ENCODE measurements around the gene RTCA.
"Not testable (repeated sequence)": the region's sequence is repeated elsewhere in the genome, so short reads cannot be mapped to it uniquely, and the experiment has no call there.

RTCA gene

DNA sequence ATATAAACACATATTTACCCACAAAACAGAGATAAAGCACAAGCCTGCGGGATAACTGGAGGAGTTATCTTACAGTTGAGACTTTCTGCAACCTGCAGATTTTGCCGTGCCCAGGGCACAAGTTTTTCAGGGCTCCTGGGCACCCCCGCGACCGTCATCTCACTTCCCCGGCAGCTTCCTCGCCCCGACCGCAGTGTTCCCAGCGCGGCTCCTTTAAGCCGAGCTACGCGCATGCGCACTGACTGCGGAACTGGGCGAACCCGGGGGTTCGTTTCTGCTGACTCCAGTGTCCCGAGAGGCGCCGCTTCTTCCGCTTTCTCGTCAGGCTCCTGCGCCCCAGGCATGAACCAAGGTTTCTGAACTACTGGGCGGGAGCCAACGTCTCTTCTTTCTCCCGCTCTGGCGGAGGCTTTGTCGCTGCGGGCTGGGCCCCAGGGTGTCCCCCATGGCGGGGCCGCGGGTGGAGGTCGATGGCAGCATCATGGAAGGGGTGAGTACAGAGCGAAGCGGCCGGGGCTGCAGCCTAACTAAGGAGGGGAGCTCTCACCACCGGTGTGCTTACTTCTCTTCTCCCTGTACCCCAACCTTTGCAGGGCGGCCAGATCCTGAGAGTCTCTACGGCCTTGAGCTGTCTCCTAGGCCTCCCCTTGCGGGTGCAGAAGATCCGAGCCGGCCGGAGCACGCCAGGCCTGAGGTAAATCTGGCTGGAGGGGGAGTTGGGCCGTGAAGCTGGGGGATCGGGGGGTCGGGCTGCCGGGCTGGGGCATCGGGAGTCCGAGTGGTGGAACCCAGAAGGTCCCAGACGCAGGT is at the start of gene RTCA:
RTCA (plus strand) TSS at position 286 of the 810 bp plus-strand sequence; CDS start at position 446, 160 bp downstream.
- DNase-seq, result peak; percentile 95

DNA sequence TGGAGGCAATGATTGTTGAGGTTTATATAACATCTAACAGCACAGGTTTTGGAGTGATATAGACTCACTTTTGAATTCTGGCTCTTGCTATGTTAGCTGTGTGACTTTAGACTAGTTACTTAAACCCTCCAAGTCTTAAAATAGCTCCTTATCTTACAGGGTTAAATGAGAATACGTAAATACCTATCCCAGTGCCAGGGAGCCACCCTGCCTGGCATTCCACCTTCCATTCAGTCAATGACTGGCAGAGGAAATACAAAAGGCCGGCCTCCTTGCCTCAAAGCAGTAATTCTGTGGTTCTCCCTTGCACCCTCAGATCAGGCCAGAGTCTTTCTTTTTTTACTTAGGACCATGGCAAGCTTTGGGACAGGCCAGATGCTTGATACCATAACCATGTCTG is 48.2 kb upstream of the RTCA start:
- no peak for DNase-seq

DNA sequence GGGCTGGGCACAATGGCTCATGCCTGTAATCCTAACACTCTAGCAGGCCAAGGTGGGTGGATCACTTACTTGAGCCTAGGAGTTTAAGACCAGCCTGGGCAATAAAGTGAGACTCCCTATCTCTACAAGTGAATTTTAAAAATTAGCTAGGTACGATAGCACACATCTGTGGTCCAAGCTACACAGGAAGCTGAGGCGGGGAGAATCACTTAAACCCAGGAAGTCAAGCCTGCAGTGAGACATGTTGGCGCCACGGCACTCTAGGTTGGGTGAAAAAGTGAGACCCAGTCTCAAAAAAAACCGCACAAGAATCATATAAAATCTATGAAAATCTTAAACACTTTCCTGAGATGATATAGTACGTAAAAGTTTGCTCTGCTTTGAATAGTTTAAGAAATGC is 46.6 kb upstream of the RTCA start:
- no peak for DNase-seq

DNA sequence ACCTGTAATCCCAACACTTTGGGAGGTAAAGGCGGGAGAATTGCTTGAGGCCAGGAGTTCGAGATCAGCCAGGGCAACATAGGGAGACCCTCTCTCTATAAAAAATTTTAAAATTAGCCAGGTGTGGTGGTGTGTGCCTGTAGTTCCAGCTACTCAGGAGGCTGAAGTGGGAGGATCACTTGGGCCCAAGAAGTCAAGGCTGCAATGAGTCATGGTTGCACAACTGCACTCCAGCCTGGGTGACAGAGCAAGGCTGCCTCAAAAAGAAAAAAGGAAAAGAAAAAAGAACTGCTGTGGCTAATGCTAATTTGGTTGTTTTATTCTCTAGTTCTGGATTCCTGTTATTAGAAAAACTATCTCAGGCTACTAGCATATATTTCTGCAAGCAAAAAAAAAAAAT is 46.1 kb upstream of the RTCA start:
- DNase-seq, result no peak

GRCh38 chr1:100222428-100222827 is 43.6 kb upstream of the RTCA start:
- DNase-seq, result no peak

GRCh38 chr1:100229681-100230443 is 36.2 kb upstream of the RTCA start:
- no peak for DNase-seq

- DNase-seq, result no peak
These were observed 35.3 kb upstream of the RTCA start for GRCh38 chr1:100230765-100231164.

DNA sequence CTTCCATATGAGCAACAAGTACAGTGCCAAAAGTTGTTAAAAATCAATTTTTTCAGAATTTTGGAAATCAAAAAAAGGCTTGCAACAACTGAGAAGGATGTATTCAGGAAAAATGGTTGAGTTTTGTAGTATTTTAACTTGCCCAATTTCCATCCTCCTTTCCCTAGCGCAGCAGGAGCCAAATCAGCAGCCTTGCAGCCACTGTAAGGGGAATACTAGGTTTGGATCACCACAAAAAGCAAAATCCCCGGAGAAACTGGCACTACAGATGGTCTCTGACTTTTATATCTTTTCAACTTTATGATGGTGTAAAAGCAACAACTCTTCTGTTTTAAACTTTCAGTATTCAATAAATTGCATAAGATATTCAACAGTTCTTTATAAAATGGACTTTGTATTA is 34.3 kb upstream of the RTCA start:
- DNase-seq, result no peak

- DNase-seq, result no peak
These were observed 33.9 kb upstream of the RTCA start for GRCh38 chr1:100232156-100232555.

DNA sequence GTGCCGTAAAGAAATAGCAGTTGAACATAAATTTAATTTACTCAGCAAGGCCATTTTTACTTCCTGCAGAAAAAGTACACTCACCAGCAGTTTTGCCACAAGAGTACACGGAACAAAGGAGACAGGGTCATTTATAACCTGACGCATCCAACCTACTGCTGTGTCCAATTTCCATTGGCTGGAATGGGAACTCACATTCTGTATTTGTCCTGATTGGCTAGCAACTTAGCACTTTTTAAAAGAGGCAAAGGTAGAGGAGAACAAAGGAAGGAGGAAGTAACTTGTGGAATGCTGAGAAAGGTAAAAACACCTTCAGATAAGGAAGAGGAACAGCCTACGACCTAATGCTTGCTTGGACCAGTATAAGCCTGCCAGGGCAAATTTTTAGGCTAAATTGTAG is 32.5 kb upstream of the RTCA start:
- DNase-seq, result not testable (repeated sequence)

DNA sequence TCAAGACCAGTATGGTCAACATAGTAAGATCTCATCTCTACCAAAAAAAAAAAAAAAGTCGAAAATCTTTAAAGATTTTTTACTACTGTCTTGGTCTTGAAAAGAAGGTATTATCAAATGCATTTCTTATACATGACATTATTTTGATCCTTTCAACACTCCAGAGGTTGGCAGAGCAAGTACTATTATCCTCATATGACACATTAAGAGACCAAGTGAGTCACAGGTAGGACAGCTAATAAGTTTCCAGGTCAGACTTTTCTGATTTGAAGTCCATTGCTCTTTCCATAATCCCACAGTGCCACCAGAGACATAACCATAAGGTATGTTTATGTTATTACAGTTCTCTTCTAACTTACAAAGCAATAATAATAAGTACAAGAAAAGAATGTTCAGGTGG is 31.6 kb upstream of the RTCA start:
- no peak for DNase-seq

- no peak for DNase-seq
These were observed 28.9 kb upstream of the RTCA start for GRCh38 chr1:100237091-100237490.

GRCh38 chr1:100239961-100240360 is 26.1 kb upstream of the RTCA start:
- DNase-seq, result no peak

GRCh38 chr1:100240631-100241030 is 25.4 kb upstream of the RTCA start:
- DNase-seq, result no peak

GRCh38 chr1:100246738-100247137 is 19.3 kb upstream of the RTCA start:
- DNase-seq, result no peak

DNA sequence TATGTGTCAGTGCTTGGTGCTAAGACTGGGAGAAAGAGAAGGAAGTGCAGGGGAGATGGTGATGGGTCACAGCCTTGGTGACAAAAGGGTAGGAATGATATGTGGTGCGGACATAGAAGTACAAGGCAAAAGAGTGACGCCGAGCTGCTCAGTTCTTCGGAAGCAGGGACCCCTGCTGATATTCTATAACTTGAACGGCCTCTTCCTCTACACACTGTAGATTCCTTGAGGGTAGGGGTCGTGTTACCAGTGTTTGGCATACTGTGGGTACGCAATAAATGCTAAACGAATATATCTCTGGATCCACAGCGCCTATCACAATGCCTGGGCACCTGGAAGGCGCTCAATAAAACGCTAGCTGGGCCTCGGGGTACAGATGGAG is 16.9 kb upstream of the RTCA start:
- no peak for DNase-seq

DNA sequence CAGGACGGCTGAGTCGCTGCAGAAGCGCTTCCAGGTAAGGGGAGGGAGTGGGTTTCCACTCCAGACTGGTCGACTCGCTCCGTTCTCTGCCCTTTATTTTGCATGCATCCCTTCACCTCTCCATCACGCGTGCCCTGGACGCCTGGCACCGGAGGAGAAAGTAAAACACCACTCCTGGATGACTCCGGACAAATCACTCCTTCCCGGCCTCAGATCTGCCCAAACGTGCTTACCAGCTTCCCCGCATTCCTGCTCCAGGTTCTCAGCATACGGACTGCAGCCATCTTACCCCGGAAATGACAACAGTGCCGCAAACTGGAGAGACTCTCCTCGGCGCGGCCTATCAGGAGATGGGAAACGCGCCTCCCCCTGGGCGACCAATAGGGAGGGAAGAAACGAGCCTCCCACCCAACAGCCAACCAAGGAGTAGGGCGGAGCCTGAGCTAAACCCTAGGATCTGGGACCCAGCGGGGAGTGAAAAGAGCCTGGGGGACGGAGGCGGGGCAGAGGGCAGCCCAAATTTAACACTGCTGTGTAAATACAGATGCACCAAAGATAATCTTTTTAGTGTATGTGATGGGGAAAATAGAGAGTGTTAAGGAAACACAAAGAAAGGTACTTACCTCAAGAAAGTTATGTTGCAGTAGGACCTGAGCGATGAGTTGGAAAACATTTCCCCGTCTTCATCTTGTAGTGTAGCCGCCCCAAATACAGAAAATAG is 16.3 kb upstream of the RTCA start, which contains the start of gene DBT:
DBT (minus strand) TSS at position 298 of the 721 bp plus-strand sequence; CDS start at position 284, 14 bp downstream.
- peak; percentile 88 to 92 for DNase-seq

DNA sequence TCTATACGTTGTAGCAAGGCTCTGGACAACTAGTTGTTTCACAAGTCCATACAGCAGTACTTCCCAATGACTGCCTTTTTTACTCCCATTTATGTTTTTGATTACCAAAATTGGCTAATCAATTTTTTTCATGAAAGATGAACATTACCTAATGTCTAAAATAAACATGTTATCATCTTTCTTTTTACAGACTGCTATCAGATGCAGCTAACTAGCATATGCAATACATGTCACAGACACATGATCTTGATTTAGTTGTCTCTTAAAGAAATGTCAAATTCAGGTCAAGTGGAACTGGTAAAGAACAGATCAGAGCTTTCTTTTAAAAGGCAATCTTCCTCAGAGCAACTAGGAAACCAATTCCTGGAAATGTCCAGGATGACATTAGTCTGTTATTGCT is 15.8 kb upstream of the RTCA start:
- no peak for DNase-seq

DNA sequence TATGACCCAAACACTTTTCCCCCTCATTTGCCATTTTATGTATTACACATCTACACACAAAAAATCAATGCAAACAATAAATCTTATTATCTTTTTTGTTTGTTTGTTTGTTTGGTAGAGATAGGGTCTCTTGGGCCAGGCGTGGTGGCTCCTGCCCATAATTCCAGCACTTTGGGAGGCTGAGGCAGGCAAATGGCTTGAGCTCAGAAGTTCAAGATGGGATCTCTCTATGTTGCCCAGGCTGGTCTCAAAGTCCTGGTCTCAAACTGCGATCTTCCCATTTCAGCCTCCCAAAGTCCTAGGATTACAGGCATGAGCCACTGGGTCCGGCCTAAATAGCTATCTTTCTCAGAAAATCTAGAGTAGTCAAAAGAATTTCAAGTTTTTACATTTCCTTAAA is 15.2 kb upstream of the RTCA start:
- DNase-seq, result no peak

DNA sequence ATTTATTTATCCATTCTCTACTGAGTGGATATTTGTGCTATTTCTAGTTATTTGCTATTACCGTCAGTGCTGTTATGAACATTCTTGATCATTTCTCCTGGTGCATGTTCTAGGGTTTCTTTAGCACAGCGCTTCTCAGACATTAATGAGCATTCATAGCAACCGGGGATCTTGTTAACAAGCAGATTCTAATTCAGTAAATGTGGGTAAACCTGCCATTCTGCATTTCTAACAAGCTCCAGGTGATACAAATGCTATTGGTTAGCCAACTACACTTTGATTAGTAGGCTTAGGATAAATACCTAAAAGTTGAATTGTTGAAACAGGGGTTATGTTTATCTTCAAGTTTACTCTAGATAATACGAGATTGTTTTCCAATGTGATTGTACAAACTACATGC is 13.1 kb upstream of the RTCA start:
- DNase-seq, result no peak

- DNase-seq, result no peak
These were observed 12.5 kb upstream of the RTCA start for GRCh38 chr1:100253552-100253951.

DNA sequence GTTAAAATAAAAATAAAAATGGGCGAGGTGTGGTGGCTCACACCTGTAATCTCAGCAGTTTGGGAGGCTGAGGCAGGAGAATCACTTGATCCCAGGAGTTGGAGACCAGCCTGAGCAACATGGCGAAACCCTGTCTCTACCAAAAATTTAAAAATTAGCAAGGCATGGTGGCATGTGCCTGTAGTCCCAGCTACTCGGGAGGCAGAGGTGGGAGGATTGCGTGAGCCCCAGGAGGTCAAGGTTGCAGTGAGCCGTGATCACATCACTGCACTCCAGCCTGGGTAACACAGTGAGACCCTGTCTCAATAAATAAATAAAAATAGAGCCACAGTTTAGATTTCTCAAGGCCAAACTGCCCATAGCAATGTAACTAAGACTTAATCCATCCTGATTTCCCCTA is 9.7 kb upstream of the RTCA start:
- DNase-seq, result not testable (repeated sequence)

GRCh38 chr1:100258427-100258826 is 7.6 kb upstream of the RTCA start:
- DNase-seq, result not testable (repeated sequence)

DNA sequence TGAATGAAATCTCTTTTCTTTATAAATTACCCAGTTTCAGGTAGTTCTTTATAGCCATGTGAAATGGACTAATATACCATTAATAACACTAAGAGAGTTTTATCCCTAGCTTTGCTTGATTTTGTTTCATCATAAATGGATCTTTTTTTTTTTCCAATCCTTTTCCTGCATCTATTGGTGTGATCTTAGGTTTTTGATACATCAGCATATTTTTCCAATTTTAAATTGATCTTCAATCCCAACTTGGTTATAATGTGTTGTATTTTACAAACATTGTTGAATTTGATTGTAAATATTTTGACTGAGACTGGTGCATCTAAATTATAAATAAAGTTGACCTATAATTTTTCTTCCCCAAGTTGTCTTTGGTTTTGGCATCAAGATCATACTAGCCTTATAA is 4.3 kb upstream of the RTCA start:
- no peak for DNase-seq

Measured in CD4-positive, alpha-beta T cell treated with Interferon alpha-2 for 1 hour (primary cell).